Renal cortex interstitium (tissue), 15 donors: ENCODE measurements around the gene LGR5. TPM values are rescaled to one million over a fixed set of nuclear protein-coding genes. Genes with fewer than 3 reads are reported as not detected.

Source experiments
- DNase-seq, 11 donors: peaks; one replicate each; pipeline ENCODE4 v3.0.0-alpha.2; 2013; ENCODE audit warnings: low read depth in 9 of 11, low spot score in 4 of 11; ENCODE audit errors: extremely low read depth in 1 of 11
- long read RNA-seq, 16 experiments: transcript quantifications; one replicate each; lab custom pipeline, GENCODE V29; 2026
- polyA plus RNA-seq, 3 donors: library from polyadenylated mRNA; unstranded; fragments of 120-200 nt; gene quantifications; one replicate each; pipeline ENCODE4 v1.2.1, GENCODE V29; 2013; ENCODE audit not compliant: insufficient read length in 3 of 3

LGR5 gene
- polyA plus RNA-seq = 10 to 100 TPM; 16.6 to 21.8 (median 18.4) TPM
- long read RNA-seq, donor 1, full-length matches to known transcripts = 2 of 2 reads
- long read RNA-seq, donor 1, partial matches to known transcripts = 0 of 2 reads
- long read RNA-seq, donor 1, other reads (novel, unspliced or antisense) = 0 of 2 reads
- long read RNA-seq, donor 2 = 0 reads
- long read RNA-seq, donor 3, full-length matches to known transcripts = 2 of 2 reads
- long read RNA-seq, donor 3, partial matches to known transcripts = 0 of 2 reads
- long read RNA-seq, donor 3, other reads (novel, unspliced or antisense) = 0 of 2 reads
- long read RNA-seq, donor 4, full-length matches to known transcripts = 1 of 9 reads
- long read RNA-seq, donor 4, partial matches to known transcripts = 8 of 9 reads
- long read RNA-seq, donor 4, other reads (novel, unspliced or antisense) = 0 of 9 reads
- long read RNA-seq, donor 5 = 0 reads
- long read RNA-seq, donor 6, full-length matches to known transcripts = 2 of 13 reads
- long read RNA-seq, donor 6, partial matches to known transcripts = 11 of 13 reads
- long read RNA-seq, donor 6, other reads (novel, unspliced or antisense) = 0 of 13 reads
- long read RNA-seq, donor 7, partial matches to known transcripts = 33 of 34 reads
- long read RNA-seq, donor 7, other reads (novel, unspliced or antisense) = 0 of 34 reads
- long read RNA-seq, donor 8, full-length matches to known transcripts = 4 of 4 reads
- long read RNA-seq, donor 8, partial matches to known transcripts = 0 of 4 reads
- long read RNA-seq, donor 8, other reads (novel, unspliced or antisense) = 0 of 4 reads
- long read RNA-seq, donor 9, partial matches to known transcripts = 0 of 1 reads
- long read RNA-seq, donor 9, other reads (novel, unspliced or antisense) = 0 of 1 reads
- long read RNA-seq, donor 10, partial matches to known transcripts = 0 of 1 reads
- long read RNA-seq, donor 10, other reads (novel, unspliced or antisense) = 0 of 1 reads
- long read RNA-seq, donor 11, full-length matches to known transcripts = 1 of 1 reads
- long read RNA-seq, donor 11, partial matches to known transcripts = 0 of 1 reads
- long read RNA-seq, donor 11, other reads (novel, unspliced or antisense) = 0 of 1 reads
- long read RNA-seq, donor 12, full-length matches to known transcripts = 1 of 1 reads
- long read RNA-seq, donor 12, partial matches to known transcripts = 0 of 1 reads
- long read RNA-seq, donor 12, other reads (novel, unspliced or antisense) = 0 of 1 reads
- long read RNA-seq, donor 13 = 0 reads
- long read RNA-seq, donor 14, full-length matches to known transcripts = 2 of 2 reads
- long read RNA-seq, donor 14, partial matches to known transcripts = 0 of 2 reads
- long read RNA-seq, donor 14, other reads (novel, unspliced or antisense) = 0 of 2 reads
- long read RNA-seq, donor 15 = 0 reads
- long read RNA-seq, donor 16, full-length matches to known transcripts = 4 of 4 reads
- long read RNA-seq, donor 16, partial matches to known transcripts = 0 of 4 reads
- long read RNA-seq, donor 16, other reads (novel, unspliced or antisense) = 0 of 4 reads

GRCh38 chr12:71439613-71440344 lies at the start of gene LGR5:
LGR5 (plus strand) TSS chr12:71439798; CDS start chr12:71440081, 283 bp downstream.
- DNase-seq = peak in 7 of 11 donors; percentile 55 to 69 (median 60)

GRCh38 chr12:71392521-71393145 lies 47.0 kb upstream of the LGR5 start:
- DNase-seq = peak in 10 of 11 donors; percentile 16 to 62 (median 40)

- no peak for DNase-seq
These were observed 46.0 kb upstream of the LGR5 start for GRCh38 chr12:71393625-71394024.

GRCh38 chr12:71397433-71397954 lies 42.1 kb upstream of the LGR5 start:
- DNase-seq = no peak

- DNase-seq = no peak
These were observed 40.4 kb upstream of the LGR5 start for GRCh38 chr12:71399197-71399596.

DNA sequence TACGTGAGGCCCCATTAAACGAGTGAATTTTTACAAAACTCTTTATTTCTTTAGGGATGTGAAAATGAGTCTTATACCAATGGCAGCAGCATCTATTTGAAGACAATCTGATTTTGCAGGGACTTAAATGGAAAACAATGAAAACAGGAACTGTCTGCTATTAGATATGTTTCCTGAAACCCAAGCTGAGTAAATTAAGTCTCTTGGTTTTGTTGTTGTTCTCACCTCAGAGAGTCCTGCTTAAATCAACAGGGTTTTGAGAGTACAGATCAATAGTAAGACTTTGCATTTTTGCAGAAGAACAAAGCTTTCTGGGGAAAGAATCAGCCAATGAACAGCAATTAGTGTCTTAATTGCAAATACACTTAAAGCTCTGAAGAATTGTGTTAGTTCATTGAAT lies 39.1 kb upstream of the LGR5 start:
- no peak for DNase-seq

- DNase-seq = no peak
These were observed 33.7 kb upstream of the LGR5 start for GRCh38 chr12:71405884-71406283.

DNA sequence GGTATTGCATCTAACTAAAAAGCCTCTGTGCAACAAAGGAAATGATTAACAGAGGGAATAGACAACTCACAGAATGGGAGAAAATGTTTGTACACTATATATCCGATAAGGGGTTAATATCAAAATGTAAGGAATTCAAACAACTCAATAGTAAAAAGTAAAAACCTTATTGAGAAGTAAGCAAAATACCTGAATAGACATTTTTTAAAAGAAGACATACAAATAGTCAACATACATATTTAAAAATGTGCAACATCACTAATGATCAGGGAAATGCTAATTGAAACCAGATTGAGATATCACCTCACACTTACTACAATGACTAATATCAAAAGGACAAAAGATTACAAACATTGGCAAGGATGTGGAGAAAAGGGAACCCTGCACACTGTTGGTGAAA lies 31.9 kb upstream of the LGR5 start:
- DNase-seq = no peak

DNA sequence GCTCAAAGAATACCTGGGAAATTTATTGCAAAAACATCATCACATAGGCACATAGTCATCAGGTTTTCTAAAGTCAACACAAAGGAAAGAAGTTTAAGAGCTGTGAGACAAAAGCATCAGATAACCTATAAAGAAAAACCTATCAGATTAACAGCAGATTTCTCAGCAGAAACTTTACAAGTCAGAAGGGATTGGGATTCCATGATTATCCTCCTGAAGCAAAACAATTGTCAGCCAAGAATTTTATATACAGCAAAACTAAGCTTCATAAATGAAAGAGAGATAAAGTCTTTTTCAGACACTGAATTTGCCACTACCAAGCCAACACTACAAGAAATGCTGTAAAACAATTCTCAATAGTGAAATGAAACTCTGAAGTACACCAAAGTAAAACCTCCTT lies 28.8 kb upstream of the LGR5 start:
- no peak for DNase-seq

GRCh38 chr12:71411635-71412034 lies 28.0 kb upstream of the LGR5 start:
- no peak for DNase-seq

GRCh38 chr12:71415336-71416231 lies 24.0 kb upstream of the LGR5 start:
- peak in 8 of 11 donors; percentile 10 to 51 (median 32) for DNase-seq

GRCh38 chr12:71417181-71417580 lies 22.4 kb upstream of the LGR5 start:
- DNase-seq = no peak

DNA sequence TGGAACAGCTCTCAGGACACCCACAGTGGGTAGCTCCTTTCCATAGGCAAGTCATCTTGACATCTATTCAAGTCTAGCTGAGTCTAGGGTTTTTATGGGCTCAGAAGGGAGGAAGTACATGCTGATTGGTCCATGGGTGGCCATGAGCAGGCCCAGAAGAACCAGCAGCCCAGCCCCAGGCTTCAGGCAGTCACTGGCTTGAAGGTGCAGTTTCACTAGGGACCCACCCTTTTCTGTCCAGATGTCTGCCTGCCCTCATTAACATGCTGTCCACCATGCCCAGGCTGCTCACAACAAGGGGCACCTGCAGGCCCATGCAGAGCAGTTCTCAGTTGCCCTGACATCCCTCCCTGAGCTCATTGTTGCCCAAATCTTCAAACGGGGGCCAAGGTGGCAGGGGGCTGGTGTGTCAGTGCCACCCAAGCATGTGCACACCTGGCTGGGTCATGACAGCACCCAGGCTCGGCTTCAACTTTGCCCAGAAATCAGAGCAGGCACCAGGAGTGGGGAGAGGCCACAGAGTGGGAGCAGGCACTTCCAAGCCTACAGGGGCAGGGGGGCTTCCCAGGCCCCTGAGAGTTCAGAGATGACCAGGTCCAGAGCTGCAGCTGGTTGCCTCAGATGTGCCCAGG lies 18.7 kb upstream of the LGR5 start:
- DNase-seq = no peak

DNA sequence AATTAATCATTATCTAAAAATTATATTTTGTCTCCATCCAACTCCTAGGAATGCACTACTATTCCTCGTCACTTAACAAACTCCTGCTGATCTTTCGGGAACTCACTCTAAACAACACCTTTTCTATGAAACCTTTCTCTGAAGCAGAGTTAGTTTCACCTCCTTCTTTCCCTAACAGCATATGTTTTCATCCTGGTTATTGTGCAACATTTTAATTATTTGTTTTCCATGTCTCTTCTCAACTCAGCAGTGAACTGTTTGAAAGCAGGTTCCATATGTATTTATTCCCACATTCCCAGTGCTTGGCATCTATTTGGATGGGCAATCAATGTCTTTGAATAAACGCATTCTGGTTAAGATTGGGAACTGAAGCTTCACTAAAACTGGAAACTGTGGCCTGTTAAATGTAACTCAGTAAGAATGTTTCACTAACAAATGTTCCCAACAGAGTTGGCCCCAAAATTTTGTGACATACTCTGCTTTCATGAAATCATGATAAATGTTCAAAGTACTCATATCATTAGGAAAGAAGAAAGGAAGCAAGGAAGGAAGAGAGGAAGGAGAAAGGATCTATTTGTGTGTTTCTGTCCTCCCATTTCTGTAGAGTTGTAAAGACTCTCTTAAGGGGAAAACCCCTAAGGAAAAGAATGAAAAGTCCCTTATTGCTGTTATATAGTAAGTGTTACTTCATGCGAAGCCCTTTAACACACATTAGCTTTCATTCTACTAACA lies 13.9 kb upstream of the LGR5 start:
- no peak for DNase-seq

DNA sequence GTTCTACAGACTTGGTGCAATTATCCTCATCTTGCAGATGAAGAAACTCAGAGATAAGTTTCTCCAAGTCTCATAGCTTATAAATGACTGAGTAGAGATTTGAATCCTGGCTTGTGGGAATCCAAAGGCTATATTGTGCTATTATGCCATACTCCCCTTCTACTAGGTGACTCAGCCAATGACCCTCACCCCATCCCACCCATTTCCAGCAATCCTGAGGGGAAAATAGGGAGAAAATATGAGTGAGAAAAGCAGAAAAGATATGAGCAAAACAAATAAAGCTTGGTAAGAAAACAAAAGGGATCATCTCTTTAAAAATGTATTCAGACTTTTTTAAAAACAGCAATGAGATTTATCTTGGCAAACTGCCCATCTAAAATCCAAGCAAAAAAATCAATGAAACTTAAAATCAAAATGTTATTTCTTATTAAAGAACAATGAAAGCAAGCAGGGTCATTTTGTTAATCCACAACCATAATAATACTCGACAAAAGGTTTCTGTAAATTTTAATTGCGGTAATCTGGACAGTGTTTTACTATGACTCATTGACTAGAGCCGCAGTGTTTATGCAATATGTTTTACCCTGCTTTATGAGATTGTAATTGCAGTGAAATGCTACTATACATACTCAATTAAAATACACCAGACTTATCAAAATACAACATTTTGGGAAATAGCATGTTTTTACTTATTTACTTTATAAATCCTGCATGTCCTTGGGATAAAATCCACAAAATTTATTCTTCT lies 13.1 kb upstream of the LGR5 start:
- no peak for DNase-seq
